Gastroesophageal sphincter (tissue), 4 donors: ENCODE measurements around the gene CCL28. TPM values are rescaled to one million over a fixed set of nuclear protein-coding genes. Genes with fewer than 3 reads are reported as not detected.

Experiments used
- ATAC-seq: fragments of 150-250 bp; one replicate; pipeline ENCODE4 v1.9.1; 2016; ENCODE audit warnings: mild to moderate bottlenecking, moderate library complexity
- H3K27ac ChIP-seq, 4 donors: fragments of 200-600 bp; sonication (generic) in 3 of 4; 1 replicate in 3 of 4; 2 replicates in 1 of 4; pipeline ENCODE4 v1.5.1; 2016 to 2019
- H3K27me3 ChIP-seq: fragments of 200-600 bp; sonication (generic); one replicate; pipeline ENCODE4 v1.5.1; 2019
- H3K36me3 ChIP-seq, 2 donors: fragments of 200-600 bp; sonication (generic); one replicate each; pipeline ENCODE4 v1.5.1; 2019; ENCODE audit warnings: control low read depth in 1 of 2
- H3K4me1 ChIP-seq, 3 donors: fragments of 200-600 bp; sonication (generic); 1 replicate in 2 of 3; 2 replicates in 1 of 3; pipeline ENCODE4 v1.5.1; 2016 to 2019; ENCODE audit warnings: control low read depth in 2 of 3
- H3K4me3 ChIP-seq, 2 donors: fragments of 200-600 bp; sonication (generic); one replicate each; pipeline ENCODE4 v1.5.1; 2019; ENCODE audit warnings: mild to moderate bottlenecking in 1 of 2, moderate library complexity in 1 of 2
- H3K9me3 ChIP-seq, 3 donors: fragments of 200-600 bp; sonication (generic); one replicate each; pipeline ENCODE4 v1.5.1; 2017 to 2019; ENCODE audit warnings: control low read depth in 2 of 3
- CTCF ChIP-seq, 4 experiments: fragments of 200-600 bp in 2 of 4; fragments of 450-650 bp in 2 of 4; sonication (generic) in 1 of 4; IDR thresholded peaks; one replicate each; pipeline ENCODE4 v1.5.1; 2017 to 2019; ENCODE audit warnings: antibody characterized with exemption in 4 of 4, mild to moderate bottlenecking in 2 of 4, moderate library complexity in 2 of 4
- EP300 ChIP-seq: sonication (generic); formaldehyde crosslinking; IDR thresholded peaks from one replicate; pipeline ENCODE4 v1.6.1; 2017; ENCODE audit warnings: antibody characterized with exemption, mild to moderate bottlenecking
- POLR2A ChIP-seq, 2 donors: fragments of 450-650 bp; IDR thresholded peaks; one replicate each; pipeline ENCODE4 v1.6.1; 2017; ENCODE audit warnings: antibody characterized with exemption in 2 of 2, mild to moderate bottlenecking in 2 of 2, moderate library complexity in 1 of 2
- POLR2AphosphoS5 ChIP-seq: sonication (generic); formaldehyde crosslinking; IDR thresholded peaks from one replicate; pipeline ENCODE4 v1.6.1; 2017; ENCODE audit warnings: antibody characterized with exemption
- WGBS, 2 donors: methylation state at CpG; one replicate each; pipeline ENCODE4 v1.1.5; 2018; ENCODE audit warnings: low coverage in 1 of 2; 5-methylcytosine and 5-hydroxymethylcytosine counted together
- total RNA-seq, 4 donors: library from RNA; depleted of rRNA; stranded (reverse); fragments of >200 nt; gene quantifications; one replicate each; pipeline ENCODE4 v1.1.0, GENCODE V29; 2016

The CCL28 gene
- total RNA-seq, 4 donors from 2014 or later: 2.6 to 8.6 (median 3.3) TPM

DNA sequence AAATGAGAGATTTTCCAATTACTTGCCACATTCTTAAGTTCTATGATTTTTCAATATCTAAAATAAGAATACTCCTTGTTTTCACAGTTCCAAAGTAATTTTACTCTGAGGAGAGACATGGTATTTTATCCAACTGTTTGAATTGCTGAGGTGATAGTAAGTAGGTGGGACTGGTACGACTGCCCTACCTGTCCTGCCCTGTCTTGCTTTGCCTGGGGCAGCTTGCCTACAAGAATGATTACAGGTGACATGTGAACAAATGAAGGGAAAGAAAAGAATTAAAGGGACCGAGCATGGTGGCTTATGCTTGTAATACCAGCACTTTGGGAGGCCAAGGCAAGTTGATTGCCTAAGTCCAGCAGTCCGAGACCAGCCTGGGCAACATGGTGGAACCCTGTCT, 57.4 kb downstream of the CCL28 start:
- Histone ChIP-seq H3K4me3 (no peak overlapping the region), H3K27ac (no peak overlapping the region), H3K9me3 (peaks cover 0 to 4% (median 0%) of the 10 kb centered on the region in 3 donors), H3K36me3 (no peaks in the 10 kb centered on the region), H3K4me1 (peaks cover 0 to 10% (median 2%) of the 10 kb centered on the region in 3 donors), H3K27me3 (no peaks in the 10 kb centered on the region)
- no peak for TF ChIP-seq POLR2A (IDR thresholded peaks at IDR 0.05)
- no peak for TF ChIP-seq EP300
- no peak for TF ChIP-seq CTCF (IDR thresholded peaks at IDR 0.05)
- TF ChIP-seq POLR2AphosphoS5: no peak
- 93 to 94% methylated on average over 3 of the region's 3 CpGs for WGBS, 2 donors
- ATAC-seq: no peak

GRCh38 chr5:43353668-43354067, 58.5 kb downstream of the CCL28 start:
- Histone ChIP-seq H3K27me3 (no peaks in the 10 kb centered on the region), H3K4me3 (no peak overlapping the region), H3K9me3 (no peaks in the 10 kb centered on the region), H3K27ac (no peak overlapping the region), H3K36me3 (no peaks in the 10 kb centered on the region), H3K4me1 (peaks cover 0 to 6% (median 2%) of the 10 kb centered on the region in 3 donors)
- WGBS, 2 donors: 92 to 100% methylated on average over 1 of the region's 1 CpG
- no peak for TF ChIP-seq CTCF (IDR thresholded peaks at IDR 0.05)
- no peak for TF ChIP-seq POLR2AphosphoS5
- TF ChIP-seq POLR2A (IDR thresholded peaks at IDR 0.05): no peak
- TF ChIP-seq EP300: no peak
- ATAC-seq: no peak

DNA sequence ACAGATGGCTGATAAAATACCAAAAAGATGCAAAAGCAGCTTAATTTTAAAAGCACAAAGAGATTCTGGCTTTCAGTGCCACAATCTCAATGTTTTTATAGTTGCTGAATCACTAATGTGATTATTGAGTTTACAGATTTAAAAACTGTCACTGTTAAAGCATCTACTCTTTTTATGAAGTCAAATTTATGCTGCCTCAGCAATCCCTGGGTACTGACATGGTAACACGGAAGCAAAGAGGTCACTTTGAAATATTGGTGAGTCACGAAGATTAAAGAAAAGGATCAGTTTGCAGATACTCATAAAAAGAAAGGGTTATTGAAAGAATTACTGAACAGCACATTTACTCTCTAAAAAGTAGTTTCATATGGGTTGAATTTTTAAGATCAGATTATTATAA, 59.3 kb downstream of the CCL28 start:
- TF ChIP-seq EP300: no peak
- TF ChIP-seq POLR2A (IDR thresholded peaks at IDR 0.05): no peak
- TF ChIP-seq CTCF (IDR thresholded peaks at IDR 0.05): no peak
- TF ChIP-seq POLR2AphosphoS5: no peak
- no peak overlapping the region for H3K4me3 ChIP-seq
- no peak for ATAC-seq
- no peaks in the 10 kb centered on the region for H3K27me3 ChIP-seq
- H3K9me3 ChIP-seq: no peaks in the 10 kb centered on the region
- H3K36me3 ChIP-seq: no peaks in the 10 kb centered on the region
- WGBS, 2 donors: 66 to 69% methylated on average over 2 of the region's 2 CpGs
- H3K27ac ChIP-seq: no peak overlapping the region
- H3K4me1 ChIP-seq: peaks cover 0 to 2% (median 0%) of the 10 kb centered on the region in 3 donors

- WGBS, 2 donors: 53 to 74% methylated on average over 3 of the region's 3 CpGs
- no peak for ATAC-seq
- no peak for TF ChIP-seq EP300
- no peak for TF ChIP-seq POLR2AphosphoS5
- no peak for TF ChIP-seq CTCF (IDR thresholded peaks at IDR 0.05)
- no peak for TF ChIP-seq POLR2A (IDR thresholded peaks at IDR 0.05)
Observed at GRCh38 chr5:43352131-43352530, 60.1 kb downstream of the CCL28 start.

DNA sequence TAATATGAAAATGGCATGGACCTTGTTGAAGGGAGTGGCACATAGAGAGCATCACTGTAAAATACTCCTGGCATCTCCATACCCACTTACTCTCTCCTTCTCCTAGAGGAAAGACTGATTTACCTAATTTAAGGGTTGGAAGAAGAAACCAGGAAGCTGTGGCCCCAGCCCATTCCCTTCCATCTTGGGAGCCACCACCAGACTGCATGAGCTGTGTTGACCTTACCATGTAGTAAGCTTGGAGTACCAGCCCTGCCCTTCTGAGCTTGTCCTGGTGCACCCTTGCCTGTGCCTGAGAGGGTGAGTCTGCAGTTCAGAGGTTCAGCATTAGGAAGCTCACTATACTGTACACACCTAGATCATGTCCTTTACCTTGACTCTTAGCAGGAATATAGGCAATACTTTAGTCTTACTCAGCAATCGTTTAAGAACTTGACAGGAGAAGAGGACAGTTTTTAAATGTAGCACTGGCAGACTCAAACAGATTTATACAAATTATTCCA, 63.3 kb downstream of the CCL28 start:
- Histone ChIP-seq H3K4me1 (no peaks in the 10 kb centered on the region), H3K36me3 (no peaks in the 10 kb centered on the region), H3K4me3 (no peak overlapping the region), H3K27me3 (no peaks in the 10 kb centered on the region), H3K27ac (no peak overlapping the region), H3K9me3 (peaks cover 0 to 9% (median 0%) of the 10 kb centered on the region in 3 donors)
- ATAC-seq: no peak
- no peak for TF ChIP-seq POLR2A (IDR thresholded peaks at IDR 0.05)
- TF ChIP-seq POLR2AphosphoS5: no peak
- TF ChIP-seq CTCF (IDR thresholded peaks at IDR 0.05): no peak
- TF ChIP-seq EP300: no peak
- WGBS, 2 donors: 100% methylated on average over 1 of the region's 1 CpG

More at GRCh38 chr5:43352131-43352530, 60.1 kb downstream of the CCL28 start:
- Histone ChIP-seq H3K4me3 (no peak overlapping the region), H3K27me3 (no peaks in the 10 kb centered on the region), H3K9me3 (no peaks in the 10 kb centered on the region), H3K4me1 (peaks cover 0 to 2% (median 0%) of the 10 kb centered on the region in 3 donors), H3K36me3 (no peaks in the 10 kb centered on the region), H3K27ac (no peak overlapping the region)
